ENCODE results near the gene ARMH1. TPM values are rescaled to one million over a fixed set of nuclear protein-coding genes. Genes with fewer than 3 reads are reported as not detected.
"Not testable (repeated sequence)": the region's sequence is repeated elsewhere in the genome, so short reads cannot be mapped to it uniquely, and the experiment has no call there.

ARMH1 gene
- polyA plus RNA-seq, 1 of the 3 experiments (the other 2 are of a cell fraction), result 6.6 TPM

GRCh38 chr1:44663417-44663816, 11.1 kb upstream of the ARMH1 start:
- no peaks in the 10 kb centered on the region for H3K9me2 ChIP-seq
- no peak overlapping the region for H3K9ac ChIP-seq
- H3K27me3 ChIP-seq (ENCODE audit: insufficient read depth), result no peaks in the 10 kb centered on the region
- WGBS (ENCODE audit: low lambda C conversion rate), result 95% methylated on average over 5 of the region's 5 CpGs
- H3K27ac ChIP-seq (ENCODE audit: low read depth in 2 of 2, low read length in 1 of 2), result no peak overlapping the region
- H3F3A ChIP-seq (replicated peaks; ENCODE audit: insufficient read depth), result peaks cover 5% of the 10 kb centered on the region
- ChIA-PET CTCF (interaction anchor here (1.8 to 7.6 kb wide), 2 partner anchors 12 to 13 kb away, joined by 8 to 45 read pairs; no protein-coding TSS in a partner anchor), POLR2A (no interaction called here)
- TF ChIP-seq NRF1 (IDR thresholded peaks at IDR 0.05; ENCODE audit: low read depth, low read length), result no peak
- no peak for TF ChIP-seq SMC3 (IDR thresholded peaks at IDR 0.05; ENCODE audit: low read depth, low read length)
- TF ChIP-seq ELF1 (IDR thresholded peaks at IDR 0.05), result no peak
- no peak for TF ChIP-seq SIN3A (IDR thresholded peaks at IDR 0.05; ENCODE audit: borderline replicate concordance, low read depth, low read length)
- TF ChIP-seq YY1 (IDR thresholded peaks at IDR 0.05; ENCODE audit: low read depth), result no peak
- no peak for TF ChIP-seq GATA2 (CRISPR knock-in tag; IDR thresholded peaks at IDR 0.05)
- TF ChIP-seq, protein P1, sequence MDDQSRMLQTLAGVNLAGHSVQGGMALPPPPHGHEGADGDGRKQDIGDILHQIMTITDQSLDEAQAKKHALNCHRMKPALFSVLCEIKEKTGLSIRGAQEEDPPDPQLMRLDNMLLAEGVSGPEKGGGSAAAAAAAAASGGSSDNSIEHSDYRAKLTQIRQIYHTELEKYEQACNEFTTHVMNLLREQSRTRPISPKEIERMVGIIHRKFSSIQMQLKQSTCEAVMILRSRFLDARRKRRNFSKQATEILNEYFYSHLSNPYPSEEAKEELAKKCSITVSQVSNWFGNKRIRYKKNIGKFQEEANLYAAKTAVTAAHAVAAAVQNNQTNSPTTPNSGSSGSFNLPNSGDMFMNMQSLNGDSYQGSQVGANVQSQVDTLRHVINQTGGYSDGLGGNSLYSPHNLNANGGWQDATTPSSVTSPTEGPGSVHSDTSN (IDR thresholded peaks at IDR 0.05), result no peak
- TF ChIP-seq RCOR1 (IDR thresholded peaks at IDR 0.05; ENCODE audit: low read length), result no peak
- TF ChIP-seq, protein P2, sequence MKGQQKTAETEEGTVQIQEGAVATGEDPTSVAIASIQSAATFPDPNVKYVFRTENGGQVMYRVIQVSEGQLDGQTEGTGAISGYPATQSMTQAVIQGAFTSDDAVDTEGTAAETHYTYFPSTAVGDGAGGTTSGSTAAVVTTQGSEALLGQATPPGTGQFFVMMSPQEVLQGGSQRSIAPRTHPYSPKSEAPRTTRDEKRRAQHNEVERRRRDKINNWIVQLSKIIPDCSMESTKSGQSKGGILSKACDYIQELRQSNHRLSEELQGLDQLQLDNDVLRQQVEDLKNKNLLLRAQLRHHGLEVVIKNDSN (IDR thresholded peaks at IDR 0.05; ENCODE audit: borderline replicate concordance, low read depth), result no peak
- TF ChIP-seq GABPA (IDR thresholded peaks at IDR 0.05; ENCODE audit: low read depth), result no peak
- no peaks in the 10 kb centered on the region for H3K36me3 ChIP-seq (replicated peaks in 1 of 2; ENCODE audit: control insufficient read depth in 1 of 2, insufficient read depth in 2 of 2, low read length in 1 of 2)
- no peak for DNase-seq
- no peak overlapping the region for H3K4me2 ChIP-seq
- no peaks in the 10 kb centered on the region for H4K20me1 ChIP-seq (ENCODE audit: insufficient read depth)
- H3K79me2 ChIP-seq (ENCODE audit: insufficient read depth), result no peaks in the 10 kb centered on the region
- H3K4me1 ChIP-seq (ENCODE audit: control insufficient read depth in 1 of 2, insufficient read depth in 2 of 2, low read depth in 1 of 2, low read length in 1 of 2), result peaks cover 0 to 14% of the 10 kb centered on the region in 2 experiments; a peak in 1 of 4 replicates
- H3K9me3 ChIP-seq, result no peaks in the 10 kb centered on the region
- H3K4me3 ChIP-seq (ENCODE audit: low read depth in 2 of 2, low read length in 1 of 2), result no peak overlapping the region
- no peak overlapping the region for H2AFZ ChIP-seq (ENCODE audit: low read depth)

- POLR2A ChIA-PET, result no interaction called here
- Histone ChIP-seq H3K9me2 (no peaks in the 10 kb centered on the region), H3K4me3 (ENCODE audit: low read depth in 2 of 2, low read length in 1 of 2) (no peak overlapping the region), H3K27ac (ENCODE audit: low read depth in 2 of 2, low read length in 1 of 2) (no peak overlapping the region), H3K27me3 (ENCODE audit: insufficient read depth) (no peaks in the 10 kb centered on the region), H3K9me3 (no peaks in the 10 kb centered on the region), H3K4me2 (no peak overlapping the region), H4K20me1 (ENCODE audit: insufficient read depth) (no peaks in the 10 kb centered on the region), H3K9ac (no peak overlapping the region), H3K36me3 (replicated peaks in 1 of 2; ENCODE audit: control insufficient read depth in 1 of 2, insufficient read depth in 2 of 2, low read length in 1 of 2) (no peaks in the 10 kb centered on the region), H2AFZ (ENCODE audit: low read depth) (no peak overlapping the region), H3K79me2 (ENCODE audit: insufficient read depth) (no peaks in the 10 kb centered on the region), H3K4me1 (ENCODE audit: control insufficient read depth in 1 of 2, insufficient read depth in 2 of 2, low read depth in 1 of 2, low read length in 1 of 2) (peaks cover 0 to 10% of the 10 kb centered on the region in 2 experiments; a peak in 1 of 4 replicates), H3F3A (replicated peaks; ENCODE audit: insufficient read depth) (peaks cover 5% of the 10 kb centered on the region)
- WGBS (ENCODE audit: low lambda C conversion rate), result 92% methylated on average over 12 of the region's 12 CpGs
- DNase-seq, result no peak
- CTCF ChIA-PET, result interaction anchor here (1.2 to 7.6 kb wide), 2 partner anchors 10 to 13 kb away, joined by 8 to 45 read pairs; no protein-coding TSS in a partner anchor
- TF ChIP-seq, protein P1 (IDR thresholded peaks at IDR 0.05), result no peak
- TF ChIP-seq POLR2AphosphoS5 (IDR thresholded peaks at IDR 0.05; ENCODE audit: low read depth, low read length) (no peak), GABPA (IDR thresholded peaks at IDR 0.05; ENCODE audit: low read depth) (no peak), JUND (IDR thresholded peaks at IDR 0.05) (no peak)
Observed at GRCh38 chr1:44664730-44665370, 9.7 kb upstream of the ARMH1 start.

DNA sequence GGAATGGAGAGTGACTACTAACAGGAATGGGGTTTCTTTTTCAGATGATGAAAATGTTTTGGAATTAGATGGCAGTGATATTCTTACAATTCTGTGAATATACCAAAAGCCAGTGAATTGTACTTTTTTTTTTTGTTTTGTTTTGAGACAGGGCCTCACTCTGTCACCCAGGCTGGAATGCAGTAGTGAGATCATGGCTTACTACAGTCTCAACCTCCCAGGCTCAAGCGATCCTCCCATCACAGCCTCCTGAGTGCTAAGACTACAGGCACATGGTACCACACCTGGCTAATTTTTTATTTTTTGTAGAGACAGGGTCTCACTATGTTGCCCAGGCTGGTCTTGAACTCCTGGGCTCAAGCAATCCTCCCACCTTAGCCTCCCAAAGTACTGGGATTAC, 7.8 kb upstream of the ARMH1 start:
- H3K9me2 ChIP-seq; H3K9ac ChIP-seq; H3K4me3 ChIP-seq (ENCODE audit: low read depth in 2 of 2, low read length in 1 of 2); H3K27me3 ChIP-seq (ENCODE audit: insufficient read depth); H3K27ac ChIP-seq (ENCODE audit: low read depth in 2 of 2, low read length in 1 of 2); H3K4me1 ChIP-seq (ENCODE audit: control insufficient read depth in 1 of 2, insufficient read depth in 2 of 2, low read depth in 1 of 2, low read length in 1 of 2); CTCF ChIA-PET; POLR2A ChIA-PET; H3K36me3 ChIP-seq (replicated peaks in 1 of 2; ENCODE audit: control insufficient read depth in 1 of 2, insufficient read depth in 2 of 2, low read length in 1 of 2); H3K9me3 ChIP-seq; H3K79me2 ChIP-seq (ENCODE audit: insufficient read depth); H2AFZ ChIP-seq (ENCODE audit: low read depth); H4K20me1 ChIP-seq (ENCODE audit: insufficient read depth); H3F3A ChIP-seq (replicated peaks; ENCODE audit: insufficient read depth); H3K4me2 ChIP-seq; DNase-seq: not testable (repeated sequence)
- WGBS (ENCODE audit: low lambda C conversion rate), result 90% methylated on average over 1 of the region's 1 CpG
